SU-DHL-6 (cell line): ENCODE results near the gene IQCM.

Experiments used
- CTCF ChIP-seq: fragments of 200-600 bp; sonication (generic); IDR thresholded peaks from one replicate; pipeline ENCODE4 v1.5.1; 2017; ENCODE audit warnings: antibody characterized with exemption, mild to moderate bottlenecking, low read length, moderate library complexity; ENCODE audit not compliant: insufficient read depth, poor library complexity, severe bottlenecking
- EZH2phosphoT487 ChIP-seq: fragments of 200-600 bp; sonication (generic), shearing (Covaris generic); conservative IDR thresholded peaks from 2 replicates; pipeline ENCODE4 v1.6.1; 2018; ENCODE audit warnings: mild to moderate bottlenecking, antibody characterized with exemption, low read length, moderate library complexity, mixed read lengths

DNA sequence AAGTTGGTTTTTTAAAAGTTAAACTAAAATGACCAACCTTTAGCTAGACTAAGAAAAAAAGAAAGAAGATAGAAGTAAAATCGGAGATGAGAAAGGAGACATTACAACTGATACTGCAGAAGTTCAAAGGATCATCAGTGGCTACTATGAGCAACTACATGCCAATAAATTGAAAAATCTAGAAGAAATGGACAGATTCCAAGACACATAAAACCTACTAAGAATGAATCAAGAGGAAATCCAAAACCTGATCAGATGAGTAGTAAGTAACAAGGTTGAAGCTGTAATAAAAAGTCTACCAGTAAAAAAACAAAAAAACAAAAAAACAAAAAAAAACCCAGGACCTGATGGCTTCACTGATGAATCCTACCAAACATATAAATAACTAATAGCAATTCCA, 16.1 kb downstream of the IQCM start:
- TF ChIP-seq CTCF (no peak), EZH2phosphoT487 (no peak)
